ENCODE results near the gene ZNF784. TPM values are rescaled to one million over a fixed set of nuclear protein-coding genes. Genes with fewer than 3 reads are reported as not detected.

ZNF784 gene
- total and polyA plus RNA-seq, 9 of the 15 experiments (the other 6 are each of a cell fraction or from before 2014, with no cell fraction given) = 0.14 to 6.1 (median 2.1) TPM

DNA sequence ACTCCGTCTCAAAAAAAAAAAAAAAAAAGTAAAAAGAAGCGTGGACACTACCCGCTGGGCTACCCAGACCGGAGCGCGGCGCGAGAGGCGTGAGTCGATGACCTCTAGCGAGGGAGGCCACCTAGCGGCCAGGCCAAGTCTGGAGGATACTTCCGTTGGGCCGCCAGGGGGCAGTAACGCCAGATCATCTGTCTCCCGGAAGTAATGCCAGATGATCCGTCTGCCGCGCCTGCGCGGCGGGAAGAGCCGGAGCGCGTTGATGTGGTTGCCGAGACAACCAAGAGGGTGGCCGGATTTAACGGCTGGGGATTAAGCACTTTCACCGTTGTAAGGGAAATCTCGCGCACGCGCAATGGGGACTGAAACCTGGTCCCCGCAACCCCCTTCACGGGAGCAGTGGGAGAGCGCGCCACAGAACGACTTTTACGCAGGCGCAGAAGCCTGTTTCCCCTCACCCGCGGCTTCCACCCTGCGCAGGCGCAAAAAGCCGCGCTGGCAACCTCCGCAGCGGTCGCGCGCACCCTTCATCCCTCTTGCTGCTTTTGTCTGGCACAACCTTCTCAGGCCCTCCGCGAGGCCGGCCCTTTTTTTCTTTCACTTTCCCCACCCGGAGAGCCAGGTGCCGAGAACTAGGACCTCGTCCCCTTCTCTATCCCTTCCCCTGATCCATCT lies 29.4 kb upstream of the ZNF784 start (continued):
- TF ChIP-seq SMAD2 (IDR thresholded peaks at IDR 0.05; ENCODE audit: low read depth, low read length) (no peak), CEBPG (CRISPR knock-in tag; IDR thresholded peaks at IDR 0.05) (no peak), CEBPG (tag; conservative IDR thresholded peaks at IDR 0.05 in 1 of 2, IDR thresholded peaks at IDR 0.05 in 1 of 2) (no peak), SREBF2 (CRISPR knock-in tag; IDR thresholded peaks at IDR 0.05) (no peak), CBFB (CRISPR knock-in tag; IDR thresholded peaks at IDR 0.05) (no peak), SAP30 (IDR thresholded peaks at IDR 0.05; ENCODE audit: borderline replicate concordance, insufficient read depth, low read depth, low read length, poor library complexity, severe bottlenecking) (peak; percentile 58), PURB (CRISPR knock-in tag; IDR thresholded peaks at IDR 0.05; ENCODE audit: low read depth) (no peak), ZNF134 (CRISPR knock-in tag; conservative IDR thresholded peaks at IDR 0.05) (no peak), THRAP3 (IDR thresholded peaks at IDR 0.05; ENCODE audit: borderline replicate concordance) (no peak), TEAD1 (CRISPR knock-in tag; IDR thresholded peaks at IDR 0.05) (peak in 1 of 2 experiments; percentile 64; a peak in 2 of 4 replicates), ZNF431 (CRISPR knock-in tag; IDR thresholded peaks at IDR 0.05) (peak; percentile 73), JUN (IDR thresholded peaks at IDR 0.05; ENCODE audit: borderline replicate concordance, low read depth, low read length) (peak; percentile 72; the same call in 1 of the 2 replicates), JUN (CRISPR knock-in tag; IDR thresholded peaks at IDR 0.05; ENCODE audit: borderline replicate concordance) (peak; percentile 17; the same call in 1 of the 2 replicates), ZFX (CRISPR knock-in tag; IDR thresholded peaks at IDR 0.05) (peak; percentile 43), EP400 (IDR thresholded peaks at IDR 0.05) (peak; percentile 90)
- TF ChIP-seq, protein P1, sequence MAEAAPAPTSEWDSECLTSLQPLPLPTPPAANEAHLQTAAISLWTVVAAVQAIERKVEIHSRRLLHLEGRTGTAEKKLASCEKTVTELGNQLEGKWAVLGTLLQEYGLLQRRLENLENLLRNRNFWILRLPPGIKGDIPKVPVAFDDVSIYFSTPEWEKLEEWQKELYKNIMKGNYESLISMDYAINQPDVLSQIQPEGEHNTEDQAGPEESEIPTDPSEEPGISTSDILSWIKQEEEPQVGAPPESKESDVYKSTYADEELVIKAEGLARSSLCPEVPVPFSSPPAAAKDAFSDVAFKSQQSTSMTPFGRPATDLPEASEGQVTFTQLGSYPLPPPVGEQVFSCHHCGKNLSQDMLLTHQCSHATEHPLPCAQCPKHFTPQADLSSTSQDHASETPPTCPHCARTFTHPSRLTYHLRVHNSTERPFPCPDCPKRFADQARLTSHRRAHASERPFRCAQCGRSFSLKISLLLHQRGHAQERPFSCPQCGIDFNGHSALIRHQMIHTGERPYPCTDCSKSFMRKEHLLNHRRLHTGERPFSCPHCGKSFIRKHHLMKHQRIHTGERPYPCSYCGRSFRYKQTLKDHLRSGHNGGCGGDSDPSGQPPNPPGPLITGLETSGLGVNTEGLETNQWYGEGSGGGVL (CRISPR knock-in tag; IDR thresholded peaks at IDR 0.05) = no peak
- TF ChIP-seq, protein P2, sequence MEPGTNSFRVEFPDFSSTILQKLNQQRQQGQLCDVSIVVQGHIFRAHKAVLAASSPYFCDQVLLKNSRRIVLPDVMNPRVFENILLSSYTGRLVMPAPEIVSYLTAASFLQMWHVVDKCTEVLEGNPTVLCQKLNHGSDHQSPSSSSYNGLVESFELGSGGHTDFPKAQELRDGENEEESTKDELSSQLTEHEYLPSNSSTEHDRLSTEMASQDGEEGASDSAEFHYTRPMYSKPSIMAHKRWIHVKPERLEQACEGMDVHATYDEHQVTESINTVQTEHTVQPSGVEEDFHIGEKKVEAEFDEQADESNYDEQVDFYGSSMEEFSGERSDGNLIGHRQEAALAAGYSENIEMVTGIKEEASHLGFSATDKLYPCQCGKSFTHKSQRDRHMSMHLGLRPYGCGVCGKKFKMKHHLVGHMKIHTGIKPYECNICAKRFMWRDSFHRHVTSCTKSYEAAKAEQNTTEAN (CRISPR knock-in tag; IDR thresholded peaks at IDR 0.05) = no peak

Data from K562 (cell line).